Neural progenitor cell (in vitro differentiated cells): ENCODE results near the gene FOXO6. TPM values are rescaled to one million over a fixed set of nuclear protein-coding genes. Genes with fewer than 3 reads are reported as not detected.
A peak's percentile ranks its signal among the peaks of the same experiment; 100 is the strongest.

ENCODE experiments used
- DNase-seq: peaks from one replicate; pipeline ENCODE4 v3.0.0-alpha.2; 2016; ENCODE audit warnings: low spot score
- H2AFZ ChIP-seq: fragments of 200-600 bp; sonication (generic); replicated peaks from 2 replicates; pipeline ENCODE4 v1.6.1; 2016; ENCODE audit warnings: antibody characterized with exemption
- H3F3A ChIP-seq: fragments of 200-600 bp; sonication (generic); 2 replicates; pipeline ENCODE4 v1.6.1; 2016; ENCODE audit warnings: antibody characterized with exemption, low read depth
- H3K27ac ChIP-seq: fragments of 200-600 bp; sonication (generic); 2 replicates; pipeline ENCODE4 v1.5.1; 2016; ENCODE audit warnings: mild to moderate bottlenecking
- H3K27me3 ChIP-seq: fragments of 200-600 bp; sonication (generic); 2 replicates; pipeline ENCODE4 v1.6.1; 2016; ENCODE audit warnings: mild to moderate bottlenecking, moderate library complexity
- H3K36me3 ChIP-seq: fragments of 200-600 bp; sonication (generic); 2 replicates; pipeline ENCODE4 v1.5.1; 2016
- H3K4me1 ChIP-seq: fragments of 200-600 bp; sonication (generic); 2 replicates; pipeline ENCODE4 v1.6.1; 2016; ENCODE audit warnings: mixed run types
- H3K4me2 ChIP-seq: fragments of 200-600 bp; sonication (generic); 2 replicates; pipeline ENCODE4 v1.6.1; 2016
- H3K4me3 ChIP-seq: fragments of 200-600 bp; sonication (generic); 2 replicates; pipeline ENCODE4 v1.5.1; 2016
- H3K79me2 ChIP-seq: fragments of 200-600 bp; sonication (generic); 2 replicates; pipeline ENCODE4 v1.6.1; 2016; ENCODE audit warnings: low read depth
- H3K9ac ChIP-seq: fragments of 200-600 bp; sonication (generic); 2 replicates; pipeline ENCODE4 v1.6.1; 2016
- H3K9me3 ChIP-seq: fragments of 200-600 bp; sonication (generic); 2 replicates; pipeline ENCODE4 v1.5.1; 2016; ENCODE audit warnings: low read depth
- H4K20me1 ChIP-seq: fragments of 200-600 bp; sonication (generic); 2 replicates; pipeline ENCODE4 v1.6.1; 2016; ENCODE audit warnings: low read depth
- H3K27ac Mint-ChIP-seq: 3 replicates; pipeline ENCODE4 v1.8.0; 2021; ENCODE audit warnings: mixed read lengths
- H3K27me3 Mint-ChIP-seq: 2 replicates; pipeline ENCODE4 v1.8.0; 2022; ENCODE audit warnings: low read depth, mild to moderate bottlenecking, inconsistent platforms, moderate library complexity, mixed read lengths; ENCODE audit not compliant: insufficient read depth
- H3K36me3 Mint-ChIP-seq: 3 replicates; pipeline ENCODE4 v1.8.0; 2021; ENCODE audit warnings: mixed read lengths
- H3K4me1 Mint-ChIP-seq: 3 replicates; pipeline ENCODE4 v1.8.0; 2021; ENCODE audit warnings: mixed read lengths
- H3K4me3 Mint-ChIP-seq: 3 replicates; pipeline ENCODE4 v1.8.0; 2021; ENCODE audit warnings: mild to moderate bottlenecking, moderate library complexity, mixed read lengths
- H3K9me3 Mint-ChIP-seq: 3 replicates; pipeline ENCODE4 v1.8.0; 2020; ENCODE audit warnings: mixed read lengths
- CTCF ChIP-seq: fragments of 200-600 bp; sonication (generic); IDR thresholded peaks from 2 replicates; pipeline ENCODE4 v1.5.1; 2017; ENCODE audit warnings: antibody characterized with exemption, mild to moderate bottlenecking
- EZH2 ChIP-seq: fragments of 200-600 bp; sonication (generic); IDR thresholded peaks from 2 replicates; pipeline ENCODE4 v1.6.1; 2017; ENCODE audit warnings: antibody characterized with exemption, mild to moderate bottlenecking, moderate library complexity
- EZH2phosphoT487 ChIP-seq: fragments of 200-600 bp; sonication (generic); IDR thresholded peaks from 2 replicates; pipeline ENCODE4 v1.6.1; 2017; ENCODE audit warnings: antibody characterized with exemption
- total RNA-seq: library from RNA; depleted of rRNA; stranded (reverse); fragments of >200 nt; gene quantifications from 2 replicates; pipeline ENCODE4 v1.2.3, GENCODE V29; 2015; ENCODE audit warnings: low replicate concordance

Gene FOXO6
- total RNA-seq, 1 donor from 2014 or later, result not detected

- TF ChIP-seq CTCF (no peak), EZH2phosphoT487 (no peak), EZH2 (no peak)
- H3K79me2 ChIP-seq, result no peaks in the 10 kb centered on the region
- Mint-ChIP-seq H3K27me3 (peaks cover 27% of the 10 kb centered on the region), H3K36me3 (no peaks in the 10 kb centered on the region), H3K9me3 (no peaks in the 10 kb centered on the region), H3K4me1 (peaks cover 63% of the 10 kb centered on the region), H3K27ac (peak overlapping the region; percentile 8), H3K4me3 (peak overlapping the region; percentile 38)
- no peaks in the 10 kb centered on the region for H3K9me3 ChIP-seq
- H3K27ac ChIP-seq, result no peak overlapping the region
- peaks cover 22% of the 10 kb centered on the region for H3F3A ChIP-seq
- no peak overlapping the region for H3K4me3 ChIP-seq
- DNase-seq, result no peak
- H3K9ac ChIP-seq, result no peak overlapping the region
- no peaks in the 10 kb centered on the region for H4K20me1 ChIP-seq
- H3K4me2 ChIP-seq, result peak overlapping the region; percentile 83
- H3K27me3 ChIP-seq, result no peaks in the 10 kb centered on the region
- no peak overlapping the region for H2AFZ ChIP-seq
- no peaks in the 10 kb centered on the region for H3K36me3 ChIP-seq
- peaks cover 43% of the 10 kb centered on the region for H3K4me1 ChIP-seq
Observed at GRCh38 chr1:41393716-41394368, 32.6 kb downstream of the FOXO6 start.

GRCh38 chr1:41394369-41394744 is 33.1 kb downstream of the FOXO6 start:
- DNase-seq, result peak; percentile 24
- H3K27me3 ChIP-seq, result no peaks in the 10 kb centered on the region
- H3F3A ChIP-seq, result peaks cover 21% of the 10 kb centered on the region
- peaks cover 27% of the 10 kb centered on the region for H3K27me3 Mint-ChIP-seq
- H3K27ac ChIP-seq, result no peak overlapping the region
- H3K4me3 ChIP-seq, result no peak overlapping the region
- peak overlapping the region; percentile 38 for H3K4me3 Mint-ChIP-seq
- no peaks in the 10 kb centered on the region for H3K36me3 ChIP-seq
- H3K9me3 ChIP-seq, result no peaks in the 10 kb centered on the region
- H4K20me1 ChIP-seq, result no peaks in the 10 kb centered on the region
- peaks cover 60% of the 10 kb centered on the region for H3K4me1 Mint-ChIP-seq
- TF ChIP-seq EZH2phosphoT487 (no peak), CTCF (no peak), EZH2 (no peak)
- H2AFZ ChIP-seq, result no peak overlapping the region
- peak overlapping the region; percentile 83 for H3K4me2 ChIP-seq
- peak overlapping the region; percentile 78 for H3K27ac Mint-ChIP-seq
- H3K36me3 Mint-ChIP-seq, result no peaks in the 10 kb centered on the region
- H3K4me1 ChIP-seq, result peaks cover 44% of the 10 kb centered on the region
- H3K9ac ChIP-seq, result no peak overlapping the region
- H3K9me3 Mint-ChIP-seq, result no peaks in the 10 kb centered on the region
- H3K79me2 ChIP-seq, result no peaks in the 10 kb centered on the region

GRCh38 chr1:41394959-41395956 is 34.0 kb downstream of the FOXO6 start:
- Histone ChIP-seq H2AFZ (peak overlapping the region; percentile 65), H3K4me2 (peak overlapping the region; percentile 83), H4K20me1 (no peaks in the 10 kb centered on the region), H3K9me3 (no peaks in the 10 kb centered on the region), H3F3A (peaks cover 27% of the 10 kb centered on the region), H3K4me1 (peaks cover 51% of the 10 kb centered on the region), H3K9ac (no peak overlapping the region), H3K36me3 (no peaks in the 10 kb centered on the region), H3K27ac (no peak overlapping the region), H3K27me3 (no peaks in the 10 kb centered on the region), H3K79me2 (no peaks in the 10 kb centered on the region), H3K4me3 (peak overlapping the region; percentile 35)
- TF ChIP-seq CTCF (peak; percentile 20), EZH2 (no peak)
- peak; percentile 94 for DNase-seq
- Mint-ChIP-seq H3K4me1 (peaks cover 58% of the 10 kb centered on the region), H3K9me3 (no peaks in the 10 kb centered on the region), H3K36me3 (no peaks in the 10 kb centered on the region), H3K27ac (peak overlapping the region; percentile 48), H3K27me3 (peaks cover 29% of the 10 kb centered on the region), H3K4me3 (peak overlapping the region; percentile 73)
